HepG2 (cell line): ENCODE measurements around the gene GPR89B. TPM values are rescaled to one million over a fixed set of nuclear protein-coding genes. Genes with fewer than 3 reads are reported as not detected.

Experiments used
- ATAC-seq: fragments of 200-7000 bp; cut with Tn5 transposase; 3 replicates; pipeline ENCODE4 v1.9.1; 2020; ENCODE audit warnings: mild to moderate bottlenecking, moderate library complexity
- BruUV-seq: library from RNA; stranded (reverse); fragments of 400-500 nt; replicated peaks from 2 replicates; lab custom pipeline; 2021; lab: Mats Ljungman, UMichigan
- CTCF ChIA-PET: fragments of 300-600 bp; formaldehyde crosslinking; extraction: SDS; loops from one replicate; lab custom pipeline; 2021; ENCODE audit warnings: low total read pairs, inconsistent platforms, low intra/inter-chr PET ratio; lab: Yijun Ruan, JAX
- POLR2A ChIA-PET: fragments of 350-600 bp; sonication (Branson Sonifier 250); formaldehyde crosslinking; loops from one replicate; lab custom pipeline; 2020; ENCODE audit warnings: antibody characterized with exemption, inconsistent platforms; lab: Yijun Ruan, JAX
- DNase-seq: peaks from one replicate; pipeline ENCODE4 v3.0.0-alpha.2; 2015; ENCODE audit warnings: low spot score
- FAIRE-seq: peaks from 3 replicates; lab custom pipeline; 2011; peaks lifted over from hg19 to GRCh38; lab: Jason Lieb, UNC
- H2AFZ ChIP-seq: one replicate; pipeline ENCODE4 v1.6.1; 2011; ENCODE audit warnings: low read length, inconsistent platforms
- H3K27ac ChIP-seq: fragments of 300-600 bp; 3 replicates; pipeline ENCODE4 v1.8.0; 2011; ENCODE audit warnings: mixed run types, mild to moderate bottlenecking, mixed read lengths, low read length, inconsistent platforms; ENCODE audit not compliant: insufficient read depth; ENCODE audit errors: extremely low read length
- H3K27me3 ChIP-seq, 2 experiments: fragments of 200-600 bp in 1 of 2; 2 replicates in 1 of 2; 3 replicates in 1 of 2; pipeline versions ENCODE4 v1.6.0 to v1.8.0; 2011; ENCODE audit warnings: low read length in 2 of 2, mild to moderate bottlenecking in 2 of 2, moderate library complexity in 2 of 2, inconsistent platforms in 1 of 2; ENCODE audit not compliant: insufficient read depth in 2 of 2, control insufficient read depth in 1 of 2
- H3K36me3 ChIP-seq, 2 experiments: fragments of 200-600 bp in 1 of 2; replicated peaks in 1 of 2; 2 replicates in 1 of 2; 3 replicates in 1 of 2; pipeline versions ENCODE4 v1.5.1 to v1.8.0; 2011; ENCODE audit warnings: low read length in 2 of 2, inconsistent platforms in 1 of 2; ENCODE audit not compliant: insufficient read depth in 2 of 2, control insufficient read depth in 1 of 2
- H3K4me1 ChIP-seq: 2 replicates; pipeline ENCODE4 v1.5.1; 2012; ENCODE audit warnings: low read length, inconsistent platforms; ENCODE audit not compliant: insufficient read depth
- H3K4me2 ChIP-seq: 2 replicates; pipeline ENCODE4 v1.6.0; 2011; ENCODE audit warnings: low read depth, low read length, inconsistent platforms
- H3K4me3 ChIP-seq, 3 experiments: fragments of 200-600 bp in 1 of 3; sonication (generic), shearing (Covaris generic) in 1 of 3; replicated peaks in 1 of 3; 2 replicates each; pipeline ENCODE4 v1.5.1; 2011 to 2016; ENCODE audit warnings: low read length in 3 of 3, inconsistent platforms in 2 of 3, low read depth in 2 of 3, mild to moderate bottlenecking in 2 of 3, control low read depth in 1 of 3, mixed read lengths in 1 of 3; ENCODE audit not compliant: insufficient read depth in 1 of 3
- H3K79me2 ChIP-seq: one replicate; pipeline ENCODE4 v1.6.1; 2011; ENCODE audit warnings: low read length, inconsistent platforms; ENCODE audit not compliant: insufficient read depth
- H3K9ac ChIP-seq: 2 replicates; pipeline ENCODE4 v1.6.0; 2011; ENCODE audit warnings: mild to moderate bottlenecking, low read depth, low read length, inconsistent platforms; ENCODE audit not compliant: insufficient read depth
- H3K9me3 ChIP-seq: 2 replicates; pipeline ENCODE4 v1.5.1; 2012; ENCODE audit warnings: mild to moderate bottlenecking, low read length
- H4K20me1 ChIP-seq: 2 replicates; pipeline ENCODE4 v1.6.0; 2011; ENCODE audit warnings: inconsistent platforms, mild to moderate bottlenecking, low read length, moderate library complexity; ENCODE audit not compliant: insufficient read depth
- DPF2 ChIP-seq: sonication (generic); formaldehyde crosslinking; IDR thresholded peaks from 2 replicates; pipeline ENCODE4 v1.4.0; 2020; ENCODE audit warnings: mild to moderate bottlenecking, low read depth, missing genetic modification reagents, borderline replicate concordance
- ETV6 ChIP-seq: sonication (generic); formaldehyde crosslinking; conservative IDR thresholded peaks from 2 replicates; pipeline ENCODE4 v1.4.0; 2020; ENCODE audit warnings: missing genetic modification reagents
- EZH2 ChIP-seq: conservative IDR thresholded peaks from 2 replicates; pipeline ENCODE4 v1.6.1; 2012; ENCODE audit warnings: mild to moderate bottlenecking, low read depth, low read length, moderate library complexity
- HDAC1 ChIP-seq: sonication (generic); formaldehyde crosslinking; IDR thresholded peaks from 2 replicates; pipeline ENCODE4 v1.5.1; 2020; ENCODE audit warnings: mild to moderate bottlenecking, missing genetic modification reagents
- KMT2A ChIP-seq: sonication (generic); formaldehyde crosslinking; IDR thresholded peaks from 2 replicates; pipeline ENCODE4 v1.4.0; 2020; ENCODE audit warnings: missing genetic modification reagents
- MATR3 ChIP-seq: sonication (generic); formaldehyde crosslinking; IDR thresholded peaks from 2 replicates; pipeline ENCODE4 v1.4.0; 2020; ENCODE audit warnings: missing genetic modification reagents
- MXI1 ChIP-seq: IDR thresholded peaks from 3 replicates; pipeline ENCODE4 v1.6.1; 2012; ENCODE audit warnings: low read depth, low read length, inconsistent platforms, borderline replicate concordance
- NCOA5 ChIP-seq: sonication (generic); formaldehyde crosslinking; IDR thresholded peaks from 2 replicates; pipeline ENCODE4 v1.4.0; 2020; ENCODE audit warnings: missing genetic modification reagents
- NR2F6 ChIP-seq, 2 experiments: IDR thresholded peaks; 2 replicates each; pipeline ENCODE4 v1.6.1; 2016; ENCODE audit warnings: antibody characterized with exemption in 1 of 2, mild to moderate bottlenecking in 1 of 2
- RFX1 ChIP-seq: fragments of 450-650 bp; IDR thresholded peaks from 2 replicates; pipeline ENCODE4 v1.6.1; 2017
- SATB2 ChIP-seq: sonication (generic); formaldehyde crosslinking; IDR thresholded peaks from 2 replicates; pipeline ENCODE4 v1.5.0; 2020; ENCODE audit warnings: missing genetic modification reagents
- SMARCE1 ChIP-seq: fragments of 450-650 bp; IDR thresholded peaks from 2 replicates; pipeline ENCODE4 v1.6.1; 2017; ENCODE audit warnings: borderline replicate concordance
- TCF7 ChIP-seq: sonication (generic); IDR thresholded peaks from 2 replicates; pipeline ENCODE4 v1.6.1; 2016; ENCODE audit warnings: antibody characterized with exemption, low read depth
- TP53 ChIP-seq: sonication (generic); formaldehyde crosslinking; conservative IDR thresholded peaks from 2 replicates; pipeline ENCODE4 v1.4.0; 2020; ENCODE audit warnings: missing genetic modification reagents
- ZBTB1 ChIP-seq: sonication (generic); formaldehyde crosslinking; IDR thresholded peaks from 2 replicates; pipeline ENCODE4 v1.4.0; 2020; ENCODE audit warnings: missing genetic modification reagents, borderline replicate concordance
- ZIK1 ChIP-seq: sonication (generic); formaldehyde crosslinking; IDR thresholded peaks from 2 replicates; pipeline ENCODE4 v1.5.0; 2020; ENCODE audit warnings: mild to moderate bottlenecking, low read depth, missing genetic modification reagents, borderline replicate concordance
- ZNF451 ChIP-seq: sonication (generic); formaldehyde crosslinking; IDR thresholded peaks from 2 replicates; pipeline ENCODE4 v1.5.0; 2020; ENCODE audit warnings: mild to moderate bottlenecking, missing genetic modification reagents
- WGBS: methylation state at CpG from one replicate; pipeline ENCODE4 v1.1.6; 2017; ENCODE audit warnings: low lambda C conversion rate; 5-methylcytosine and 5-hydroxymethylcytosine counted together
- in situ Hi-C: cut with HindIII; loops from 2 replicates; pipeline ENCODE4 v1.10.0; 2017; ENCODE audit warnings: low pct_unique_long_range_greater_than_20kb; ENCODE audit not compliant: extremely low pct_ligation_motif_present
- intact Hi-C: fragments of 100-400 bp; cut with micrococcal nuclease; formaldehyde crosslinking; loops from one replicate; pipeline ENCODE4 v1.10.0; 2022; ENCODE audit not compliant: unreplicated experiment
- polyA plus RNA-seq, 8 experiments: library from polyadenylated mRNA; depleted of rRNA in 3 of 8; stranded (reverse) in 7 of 8; unstranded in 1 of 8; fragments of >200 nt; fragmentation: Illumina TruSeq in 4 of 8; extraction: Trizol in 4 of 8; gene quantifications; 2 replicates each; pipeline versions ENCODE4 v1.2.1 to v1.2.3, GENCODE V29; 2011 to 2016; ENCODE audit warnings: low read depth in 4 of 8, missing spikeins in 1 of 8, mixed read lengths in 1 of 8; ENCODE audit not compliant: insufficient read depth in 1 of 8
- total RNA-seq, 5 experiments: library from RNA; depleted of rRNA; stranded (reverse); fragments of >200 nt; fragmentation: Illumina TruSeq; extraction: Trizol; gene quantifications; 2 replicates each; pipeline ENCODE4 v1.2.3, GENCODE V29; 2016; ENCODE audit warnings: low read depth in 1 of 5

GPR89B gene
- total and polyA plus RNA-seq, 2 of the 13 experiments (the other 11 are each of a cell fraction or from before 2014, with no cell fraction given), result 12.2 to 20.1 TPM

GRCh38 chr1:147897029-147897752 lies 31.0 kb upstream of the GPR89B start:
- in situ Hi-C loops, result loop anchor here (10.0 kb wide), 1 partner anchor 402 kb away; no protein-coding TSS in a partner anchor
- BruUV-seq, result no TSS peak
- DNase-seq, result no peak

GRCh38 chr1:147897789-147898188 lies 30.4 kb upstream of the GPR89B start:
- no peak overlapping the region for H2AFZ ChIP-seq
- H4K20me1 ChIP-seq, result no peaks in the 10 kb centered on the region
- intact Hi-C loops, result loop anchor here (10.0 kb wide), 1 partner anchor 403 kb away; no protein-coding TSS in a partner anchor
- H3K27me3 ChIP-seq, result no peaks in the 10 kb centered on the region; a peak in 2 of 5 replicates
- ATAC-seq (no peak), DNase-seq (no peak), FAIRE-seq (no peak)
- H3K27ac ChIP-seq, result no peak overlapping the region
- WGBS, result 40% methylated on average over 4 of the region's 4 CpGs
- no peaks in the 10 kb centered on the region for H3K4me1 ChIP-seq
- ChIA-PET POLR2A (no interaction called here), CTCF (no interaction called here)
- H3K9ac ChIP-seq, result no peak overlapping the region
- no peaks in the 10 kb centered on the region for H3K79me2 ChIP-seq
- BruUV-seq, result no TSS peak
- in situ Hi-C loops, result loop anchor here (10.0 kb wide), 1 partner anchor 403 kb away; no protein-coding TSS in a partner anchor
- no peaks in the 10 kb centered on the region for H3K9me3 ChIP-seq
- no peak overlapping the region for H3K4me3 ChIP-seq
- TF ChIP-seq NR2F6 (IDR thresholded peaks at IDR 0.05) (no peak), NR2F6 (CRISPR knock-in tag; IDR thresholded peaks at IDR 0.05) (no peak), ETV6 (CRISPR knock-in tag) (no peak), MATR3 (no peak), TCF7 (no peak), RFX1 (no peak), TP53 (CRISPR knock-in tag) (no peak), ZIK1 (no peak), SMARCE1 (no peak), MXI1 (no peak), ZNF451 (CRISPR knock-in tag) (no peak)
- no peak overlapping the region for H3K4me2 ChIP-seq
- no peaks in the 10 kb centered on the region for H3K36me3 ChIP-seq

More at GRCh38 chr1:147897029-147897752, 31.0 kb upstream of the GPR89B start:
- no peak for ATAC-seq
- ChIA-PET CTCF (no interaction called here), POLR2A (interaction anchor here (0.7 kb wide), 1 partner anchor 11 kb away, joined by 4 read pairs; no protein-coding TSS in a partner anchor)
- H3K27me3 ChIP-seq, result no peaks in the 10 kb centered on the region; a peak in 2 of 5 replicates
- intact Hi-C loops, result loop anchor here (10.0 kb wide), 1 partner anchor 402 kb away; no protein-coding TSS in a partner anchor
- no peaks in the 10 kb centered on the region for H4K20me1 ChIP-seq
- TF ChIP-seq EZH2 (no peak), DPF2 (no peak), HDAC1 (CRISPR knock-in tag) (no peak), SATB2 (CRISPR knock-in tag) (no peak), KMT2A (CRISPR knock-in tag) (no peak), NCOA5 (CRISPR knock-in tag) (no peak), ZBTB1 (CRISPR knock-in tag) (no peak)
- H3K9ac ChIP-seq, result no peak overlapping the region
- H3K4me3 ChIP-seq, result no peak overlapping the region
- no peak for FAIRE-seq
- H3K4me1 ChIP-seq, result no peaks in the 10 kb centered on the region
- no peaks in the 10 kb centered on the region for H3K36me3 ChIP-seq
- H3K4me2 ChIP-seq, result no peak overlapping the region
- no peak overlapping the region for H2AFZ ChIP-seq
- no peaks in the 10 kb centered on the region for H3K9me3 ChIP-seq
- no peaks in the 10 kb centered on the region for H3K79me2 ChIP-seq
- no peak overlapping the region for H3K27ac ChIP-seq
- 36% methylated on average over 6 of the region's 8 CpGs for WGBS
